Measurements from ENCODE around the gene RAMACL. TPM values are rescaled to one million over a fixed set of nuclear protein-coding genes. Genes with fewer than 3 reads are reported as not detected.

RAMACL gene
- total RNA-seq, 1 experiment from 2014 or later: 0.13 TPM

DNA sequence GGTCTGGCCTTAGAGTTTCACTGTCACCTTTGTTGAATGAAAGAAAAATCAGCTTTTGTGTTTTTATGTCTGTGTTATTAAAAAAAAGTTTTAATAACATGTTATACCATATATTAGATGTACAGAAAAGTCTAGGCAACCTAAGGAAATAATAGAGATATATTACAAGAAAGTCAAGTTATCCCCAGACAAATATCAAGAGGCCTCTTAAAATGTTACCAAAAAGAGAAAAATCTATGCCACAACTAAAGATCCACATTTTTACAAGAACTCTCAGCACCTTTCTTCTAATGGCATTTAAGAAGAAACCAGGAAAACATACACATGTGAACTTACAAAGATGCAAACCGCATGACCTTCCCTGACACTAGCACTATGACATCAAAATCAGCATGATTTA is 26.8 kb downstream of the RAMACL start:
- Histone ChIP-seq H3K4me3 (ENCODE audit: low read depth in 2 of 2, low read length in 2 of 2) (no peak overlapping the region), H3K4me1 (ENCODE audit: control insufficient read depth, insufficient read depth, low read length) (no peaks in the 10 kb centered on the region), H3K27me3 (ENCODE audit: control insufficient read depth, insufficient read depth, low read length) (no peaks in the 10 kb centered on the region), H3K27ac (ENCODE audit: low read length) (no peak overlapping the region), H3K36me3 (ENCODE audit: control insufficient read depth, insufficient read depth, low read length) (no peaks in the 10 kb centered on the region), H3K9me3 (ENCODE audit: control insufficient read depth, insufficient read depth, low read depth, low read length) (no peaks in the 10 kb centered on the region; the same call in 1 of the 2 replicates)
- in situ Hi-C loops (cut with HindIII; ENCODE audit: low pct_unique_long_range_greater_than_20kb, low sequenced_read_pairs): no loop called here
- CTCF ChIA-PET: no interaction called here
- DNase-seq (ENCODE audit: low read depth, low spot score): no peak
- intact Hi-C loops (cut with micrococcal nuclease; ENCODE audit: unreplicated experiment): no loop called here
- BruUV-seq (replicated peaks): no TSS peak
- POLR2A ChIA-PET: no interaction called here
- ATAC-seq: no peak
- TF ChIP-seq TCF7L2 (IDR thresholded peaks at IDR 0.05; ENCODE audit: low read depth, low read length) (no peak), SIN3A (IDR thresholded peaks at IDR 0.05; ENCODE audit: borderline replicate concordance, insufficient read depth, low read depth, low read length) (no peak), POLR2AphosphoS5 (IDR thresholded peaks at IDR 0.05; ENCODE audit: low read depth, low read length) (no peak)
- TF ChIP-seq, protein P1, sequence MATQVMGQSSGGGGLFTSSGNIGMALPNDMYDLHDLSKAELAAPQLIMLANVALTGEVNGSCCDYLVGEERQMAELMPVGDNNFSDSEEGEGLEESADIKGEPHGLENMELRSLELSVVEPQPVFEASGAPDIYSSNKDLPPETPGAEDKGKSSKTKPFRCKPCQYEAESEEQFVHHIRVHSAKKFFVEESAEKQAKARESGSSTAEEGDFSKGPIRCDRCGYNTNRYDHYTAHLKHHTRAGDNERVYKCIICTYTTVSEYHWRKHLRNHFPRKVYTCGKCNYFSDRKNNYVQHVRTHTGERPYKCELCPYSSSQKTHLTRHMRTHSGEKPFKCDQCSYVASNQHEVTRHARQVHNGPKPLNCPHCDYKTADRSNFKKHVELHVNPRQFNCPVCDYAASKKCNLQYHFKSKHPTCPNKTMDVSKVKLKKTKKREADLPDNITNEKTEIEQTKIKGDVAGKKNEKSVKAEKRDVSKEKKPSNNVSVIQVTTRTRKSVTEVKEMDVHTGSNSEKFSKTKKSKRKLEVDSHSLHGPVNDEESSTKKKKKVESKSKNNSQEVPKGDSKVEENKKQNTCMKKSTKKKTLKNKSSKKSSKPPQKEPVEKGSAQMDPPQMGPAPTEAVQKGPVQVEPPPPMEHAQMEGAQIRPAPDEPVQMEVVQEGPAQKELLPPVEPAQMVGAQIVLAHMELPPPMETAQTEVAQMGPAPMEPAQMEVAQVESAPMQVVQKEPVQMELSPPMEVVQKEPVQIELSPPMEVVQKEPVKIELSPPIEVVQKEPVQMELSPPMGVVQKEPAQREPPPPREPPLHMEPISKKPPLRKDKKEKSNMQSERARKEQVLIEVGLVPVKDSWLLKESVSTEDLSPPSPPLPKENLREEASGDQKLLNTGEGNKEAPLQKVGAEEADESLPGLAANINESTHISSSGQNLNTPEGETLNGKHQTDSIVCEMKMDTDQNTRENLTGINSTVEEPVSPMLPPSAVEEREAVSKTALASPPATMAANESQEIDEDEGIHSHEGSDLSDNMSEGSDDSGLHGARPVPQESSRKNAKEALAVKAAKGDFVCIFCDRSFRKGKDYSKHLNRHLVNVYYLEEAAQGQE (IDR thresholded peaks at IDR 0.05; ENCODE audit: insufficient read depth in 1 of 2, low read depth in 2 of 2, low read length in 1 of 2): no peak
- TF ChIP-seq, protein P2, sequence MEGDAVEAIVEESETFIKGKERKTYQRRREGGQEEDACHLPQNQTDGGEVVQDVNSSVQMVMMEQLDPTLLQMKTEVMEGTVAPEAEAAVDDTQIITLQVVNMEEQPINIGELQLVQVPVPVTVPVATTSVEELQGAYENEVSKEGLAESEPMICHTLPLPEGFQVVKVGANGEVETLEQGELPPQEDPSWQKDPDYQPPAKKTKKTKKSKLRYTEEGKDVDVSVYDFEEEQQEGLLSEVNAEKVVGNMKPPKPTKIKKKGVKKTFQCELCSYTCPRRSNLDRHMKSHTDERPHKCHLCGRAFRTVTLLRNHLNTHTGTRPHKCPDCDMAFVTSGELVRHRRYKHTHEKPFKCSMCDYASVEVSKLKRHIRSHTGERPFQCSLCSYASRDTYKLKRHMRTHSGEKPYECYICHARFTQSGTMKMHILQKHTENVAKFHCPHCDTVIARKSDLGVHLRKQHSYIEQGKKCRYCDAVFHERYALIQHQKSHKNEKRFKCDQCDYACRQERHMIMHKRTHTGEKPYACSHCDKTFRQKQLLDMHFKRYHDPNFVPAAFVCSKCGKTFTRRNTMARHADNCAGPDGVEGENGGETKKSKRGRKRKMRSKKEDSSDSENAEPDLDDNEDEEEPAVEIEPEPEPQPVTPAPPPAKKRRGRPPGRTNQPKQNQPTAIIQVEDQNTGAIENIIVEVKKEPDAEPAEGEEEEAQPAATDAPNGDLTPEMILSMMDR (IDR thresholded peaks at IDR 0.05): no peak

DNA sequence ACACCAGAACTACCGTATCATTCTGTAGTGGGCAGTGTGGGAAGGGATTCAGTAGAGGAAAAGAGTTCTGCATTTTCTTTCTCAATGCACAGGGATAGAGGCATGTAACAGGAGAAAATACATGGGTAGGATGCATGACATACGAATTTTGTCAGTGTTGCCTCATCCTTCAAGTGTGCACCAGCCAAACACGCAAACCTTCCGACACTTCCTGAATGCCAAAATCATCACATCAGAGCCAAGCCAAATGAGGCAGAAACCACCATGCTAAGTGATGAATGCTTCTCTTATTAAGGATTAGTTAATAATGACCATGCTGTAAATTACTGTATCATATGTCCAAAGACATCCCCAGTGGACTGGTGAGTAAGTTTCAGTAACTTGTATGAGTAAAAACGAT is 27.3 kb downstream of the RAMACL start:
- intact Hi-C loops (cut with micrococcal nuclease; ENCODE audit: unreplicated experiment): no loop called here

More for the DNA sequence above, 27.3 kb downstream of the RAMACL start:
- in situ Hi-C loops (cut with HindIII; ENCODE audit: low pct_unique_long_range_greater_than_20kb, low sequenced_read_pairs): no loop called here
- no peaks in the 10 kb centered on the region for H3K4me1 ChIP-seq (ENCODE audit: control insufficient read depth, insufficient read depth, low read length)
- POLR2A ChIA-PET: no interaction called here
- H3K4me3 ChIP-seq (ENCODE audit: low read depth in 2 of 2, low read length in 2 of 2): no peak overlapping the region
- H3K27me3 ChIP-seq (ENCODE audit: control insufficient read depth, insufficient read depth, low read length): no peaks in the 10 kb centered on the region
- no peaks in the 10 kb centered on the region for H3K36me3 ChIP-seq (ENCODE audit: control insufficient read depth, insufficient read depth, low read length)
- H3K27ac ChIP-seq (ENCODE audit: low read length): no peak overlapping the region
- no TSS peak for BruUV-seq (replicated peaks)
- CTCF ChIA-PET: no interaction called here
- no peak for ATAC-seq
- H3K9me3 ChIP-seq (ENCODE audit: control insufficient read depth, insufficient read depth, low read depth, low read length): no peaks in the 10 kb centered on the region; the same call in 1 of the 2 replicates
- no peak for DNase-seq (ENCODE audit: low read depth, low spot score)
- TF ChIP-seq, protein P1 (IDR thresholded peaks at IDR 0.05; ENCODE audit: insufficient read depth in 1 of 2, low read depth in 2 of 2, low read length in 1 of 2): no peak
- TF ChIP-seq, protein P2 (IDR thresholded peaks at IDR 0.05): no peak
- TF ChIP-seq POLR2AphosphoS5 (IDR thresholded peaks at IDR 0.05; ENCODE audit: low read depth, low read length) (no peak), TCF7L2 (IDR thresholded peaks at IDR 0.05; ENCODE audit: low read depth, low read length) (no peak), SIN3A (IDR thresholded peaks at IDR 0.05; ENCODE audit: borderline replicate concordance, insufficient read depth, low read depth, low read length) (no peak)
